ENCODE results near the gene UBE2H. TPM values are rescaled to one million over a fixed set of nuclear protein-coding genes. Genes with fewer than 3 reads are reported as not detected.
A peak's percentile ranks its signal among the peaks of the same experiment; 100 is the strongest.

The UBE2H gene
- total RNA-seq, 1 donor from 2014 or later, result 99.1 TPM

- DNase-seq (ENCODE audit: low spot score, unreplicated experiment), result no peak
- TF ChIP-seq CTCF (IDR thresholded peaks at IDR 0.05; ENCODE audit: unreplicated experiment), result no peak
- Mint-ChIP-seq H3K4me1 (ENCODE audit: low read depth) (peaks cover 11% of the 10 kb centered on the region), H3K4me3 (ENCODE audit: low read depth) (peak overlapping the region; percentile 59), H3K27me3 (peaks cover 70% of the 10 kb centered on the region), H3K9me3 (ENCODE audit: low read depth) (no peaks in the 10 kb centered on the region), H3K27ac (peak overlapping the region; percentile 73), H3K36me3 (ENCODE audit: insufficient read depth) (peaks cover 2% of the 10 kb centered on the region)
These were observed 170.6 kb downstream of the UBE2H start for GRCh38 chr7:129781928-129782817.

DNA sequence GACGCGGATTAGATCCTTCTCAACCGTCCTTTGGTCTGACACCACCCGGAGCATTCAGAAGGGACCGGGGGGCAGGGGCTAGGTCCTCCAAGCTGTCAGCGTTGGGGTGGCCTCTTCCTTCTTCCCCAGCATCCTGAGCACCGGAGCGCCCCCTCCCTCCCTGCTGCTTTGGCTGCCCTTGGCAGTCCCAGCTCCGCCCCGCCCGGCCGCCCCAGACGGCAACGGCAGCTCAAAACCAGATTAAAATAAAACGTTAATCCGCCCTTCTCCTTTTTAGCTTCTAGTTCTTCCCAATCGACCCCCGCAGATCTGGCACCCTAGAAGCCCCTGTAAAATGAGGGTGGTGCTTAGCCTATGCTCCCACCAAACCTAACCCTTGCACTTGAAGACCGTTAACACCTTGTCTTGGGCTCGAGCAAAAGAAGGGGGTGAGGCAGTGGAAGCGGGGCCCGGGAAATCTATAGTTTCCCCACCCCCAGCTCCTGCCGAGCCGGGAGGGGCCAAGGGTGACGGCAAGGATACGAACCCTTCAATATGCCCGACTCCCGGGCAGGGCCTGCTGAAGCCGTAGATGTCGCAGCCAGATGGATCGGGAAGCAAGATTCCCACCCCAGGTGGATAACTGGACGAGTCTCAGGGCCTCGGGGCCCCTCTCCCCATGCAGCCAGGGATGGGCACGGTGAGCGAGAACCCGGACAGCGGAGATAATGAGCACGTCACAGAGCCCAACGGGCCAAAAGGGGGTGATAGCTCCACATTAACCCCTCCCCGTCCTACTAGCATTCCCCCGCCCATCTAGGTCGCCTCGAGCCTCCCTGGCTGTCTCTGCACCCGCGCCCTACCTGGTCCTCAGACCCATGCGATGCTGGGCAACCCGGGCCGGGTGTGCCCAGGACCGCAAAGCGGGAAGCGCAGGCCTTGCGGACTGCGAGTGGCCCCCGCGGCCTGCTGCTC is 171.5 kb downstream of the UBE2H start:
- peaks cover 11% of the 10 kb centered on the region for H3K4me1 Mint-ChIP-seq (ENCODE audit: low read depth)
- no peak for TF ChIP-seq CTCF (IDR thresholded peaks at IDR 0.05; ENCODE audit: unreplicated experiment)
- H3K4me3 Mint-ChIP-seq (ENCODE audit: low read depth), result peak overlapping the region; percentile 75
- H3K36me3 Mint-ChIP-seq (ENCODE audit: insufficient read depth), result peaks cover 2% of the 10 kb centered on the region
- H3K27ac Mint-ChIP-seq, result peak overlapping the region; percentile 92
- DNase-seq (ENCODE audit: low spot score, unreplicated experiment), result no peak
- H3K9me3 Mint-ChIP-seq (ENCODE audit: low read depth), result no peaks in the 10 kb centered on the region
- peaks cover 63% of the 10 kb centered on the region for H3K27me3 Mint-ChIP-seq

Other genes starting within 250 kb of the UBE2H start
- 31.1 and 32.0 TPM in 2 replicates for gene ZC3HC1, start 98.4 kb upstream of the UBE2H start, total RNA-seq
- 50.1 and 50.8 TPM in 2 replicates for gene KLHDC10, start 117.6 kb upstream of the UBE2H start, total RNA-seq

All from progenitor cell of endocrine pancreas (in vitro differentiated cells).